Upper lobe of left lung (tissue), 4 donors: ENCODE results near the gene EYS.

Experiments used
- POLR2A ChIP-seq, 4 donors: fragments of 450-650 bp; IDR thresholded peaks; one replicate each; pipeline ENCODE4 v1.5.1; 2016 to 2017; ENCODE audit warnings: antibody characterized with exemption in 4 of 4, mild to moderate bottlenecking in 2 of 4
- POLR2AphosphoS5 ChIP-seq, 2 donors: sonication (generic); formaldehyde crosslinking; IDR thresholded peaks; one replicate each; pipeline ENCODE4 v1.5.1; 2017; ENCODE audit warnings: antibody characterized with exemption in 2 of 2
- TF ChIP-seq, protein P1 (sequence below), 6 experiments: fragments of 450-650 bp in 4 of 6; fragments of 200-600 bp in 2 of 6; sonication (generic) in 2 of 6; IDR thresholded peaks; one replicate each; pipeline ENCODE4 v1.5.1; 2016 to 2019; ENCODE audit warnings: antibody characterized with exemption in 6 of 6

DNA sequence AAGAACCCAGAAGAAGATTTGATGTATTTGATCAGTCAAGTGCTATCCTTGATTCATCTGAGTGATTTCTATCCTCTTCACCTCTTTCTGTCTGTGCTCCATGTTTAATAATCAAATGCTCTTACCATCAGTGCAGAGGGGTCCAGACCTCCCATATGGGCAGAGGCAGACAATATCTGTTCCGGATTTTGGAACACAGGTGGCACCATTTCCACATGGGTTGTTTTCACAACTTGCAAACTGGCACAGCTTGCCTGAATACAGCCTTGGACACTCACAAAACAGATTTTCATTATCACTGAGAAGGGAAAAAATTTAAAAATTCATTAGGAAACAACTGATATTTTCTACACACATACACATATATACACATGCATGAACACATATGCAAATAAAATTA is 1843.0 kb downstream of the EYS start:
- TF ChIP-seq, protein P1, sequence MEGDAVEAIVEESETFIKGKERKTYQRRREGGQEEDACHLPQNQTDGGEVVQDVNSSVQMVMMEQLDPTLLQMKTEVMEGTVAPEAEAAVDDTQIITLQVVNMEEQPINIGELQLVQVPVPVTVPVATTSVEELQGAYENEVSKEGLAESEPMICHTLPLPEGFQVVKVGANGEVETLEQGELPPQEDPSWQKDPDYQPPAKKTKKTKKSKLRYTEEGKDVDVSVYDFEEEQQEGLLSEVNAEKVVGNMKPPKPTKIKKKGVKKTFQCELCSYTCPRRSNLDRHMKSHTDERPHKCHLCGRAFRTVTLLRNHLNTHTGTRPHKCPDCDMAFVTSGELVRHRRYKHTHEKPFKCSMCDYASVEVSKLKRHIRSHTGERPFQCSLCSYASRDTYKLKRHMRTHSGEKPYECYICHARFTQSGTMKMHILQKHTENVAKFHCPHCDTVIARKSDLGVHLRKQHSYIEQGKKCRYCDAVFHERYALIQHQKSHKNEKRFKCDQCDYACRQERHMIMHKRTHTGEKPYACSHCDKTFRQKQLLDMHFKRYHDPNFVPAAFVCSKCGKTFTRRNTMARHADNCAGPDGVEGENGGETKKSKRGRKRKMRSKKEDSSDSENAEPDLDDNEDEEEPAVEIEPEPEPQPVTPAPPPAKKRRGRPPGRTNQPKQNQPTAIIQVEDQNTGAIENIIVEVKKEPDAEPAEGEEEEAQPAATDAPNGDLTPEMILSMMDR (IDR thresholded peaks at IDR 0.05) = no peak
- no peak for TF ChIP-seq POLR2A (IDR thresholded peaks at IDR 0.05)
- no peak for TF ChIP-seq POLR2AphosphoS5 (IDR thresholded peaks at IDR 0.05)
